Measurements from ENCODE around the gene ZNF512B.
"Not testable (repeated sequence)": the region's sequence is repeated elsewhere in the genome, so short reads cannot be mapped to it uniquely, and the experiment has no call there.

ZNF512B gene, protein sequence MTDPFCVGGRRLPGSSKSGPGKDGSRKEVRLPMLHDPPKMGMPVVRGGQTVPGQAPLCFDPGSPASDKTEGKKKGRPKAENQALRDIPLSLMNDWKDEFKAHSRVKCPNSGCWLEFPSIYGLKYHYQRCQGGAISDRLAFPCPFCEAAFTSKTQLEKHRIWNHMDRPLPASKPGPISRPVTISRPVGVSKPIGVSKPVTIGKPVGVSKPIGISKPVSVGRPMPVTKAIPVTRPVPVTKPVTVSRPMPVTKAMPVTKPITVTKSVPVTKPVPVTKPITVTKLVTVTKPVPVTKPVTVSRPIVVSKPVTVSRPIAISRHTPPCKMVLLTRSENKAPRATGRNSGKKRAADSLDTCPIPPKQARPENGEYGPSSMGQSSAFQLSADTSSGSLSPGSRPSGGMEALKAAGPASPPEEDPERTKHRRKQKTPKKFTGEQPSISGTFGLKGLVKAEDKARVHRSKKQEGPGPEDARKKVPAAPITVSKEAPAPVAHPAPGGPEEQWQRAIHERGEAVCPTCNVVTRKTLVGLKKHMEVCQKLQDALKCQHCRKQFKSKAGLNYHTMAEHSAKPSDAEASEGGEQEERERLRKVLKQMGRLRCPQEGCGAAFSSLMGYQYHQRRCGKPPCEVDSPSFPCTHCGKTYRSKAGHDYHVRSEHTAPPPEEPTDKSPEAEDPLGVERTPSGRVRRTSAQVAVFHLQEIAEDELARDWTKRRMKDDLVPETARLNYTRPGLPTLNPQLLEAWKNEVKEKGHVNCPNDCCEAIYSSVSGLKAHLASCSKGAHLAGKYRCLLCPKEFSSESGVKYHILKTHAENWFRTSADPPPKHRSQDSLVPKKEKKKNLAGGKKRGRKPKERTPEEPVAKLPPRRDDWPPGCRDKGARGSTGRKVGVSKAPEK

DNA sequence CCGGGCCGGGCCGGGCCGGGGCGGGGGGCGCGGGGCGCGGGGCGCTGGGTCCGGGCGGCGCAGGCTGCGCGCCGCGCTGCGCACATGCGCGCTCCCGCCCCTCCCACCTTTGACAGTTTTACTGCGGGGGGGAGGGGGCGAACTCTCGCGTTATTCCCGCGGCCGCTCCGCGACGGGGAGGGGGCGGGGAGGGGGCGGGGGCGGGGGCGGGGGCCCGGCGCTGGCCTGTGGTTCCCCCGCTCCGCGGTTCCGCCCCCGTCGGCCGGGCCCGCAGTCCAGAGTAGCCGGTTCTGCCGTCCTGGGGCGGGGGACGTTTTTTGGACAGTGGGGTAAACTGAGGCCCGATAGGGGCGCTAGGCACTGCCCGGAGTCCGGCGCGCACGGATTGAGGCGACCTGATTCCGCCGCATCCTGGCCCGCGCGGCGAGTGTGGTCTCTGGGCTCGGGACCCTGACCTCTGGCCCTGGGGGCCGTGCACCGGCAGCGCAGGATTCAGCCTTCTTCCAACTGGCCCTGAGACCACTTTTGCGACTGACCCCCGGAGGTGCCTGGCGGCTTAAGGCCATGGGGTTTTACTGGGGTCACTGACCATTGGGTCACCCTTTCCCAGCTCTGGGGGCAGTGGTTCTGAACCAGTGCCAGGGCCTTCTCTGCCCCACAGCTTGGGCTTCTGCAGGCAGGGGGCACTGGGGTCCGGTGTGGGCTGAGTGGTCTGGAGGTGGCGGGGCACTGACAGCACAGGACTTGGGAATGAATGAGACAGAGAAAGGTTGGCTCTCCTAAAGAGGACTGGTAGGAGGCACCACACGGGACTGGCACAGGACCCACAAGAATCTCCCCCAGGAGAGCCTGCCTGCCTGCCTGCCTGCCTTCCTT lies at the start of gene ZNF512B:
ZNF512B (minus strand) TSS at position 93 of the 876 bp plus-strand sequence. CDS start 1,980 bp downstream, outside the sequence.
- no peak for DNase-seq (ENCODE audit: low read depth)

DNA sequence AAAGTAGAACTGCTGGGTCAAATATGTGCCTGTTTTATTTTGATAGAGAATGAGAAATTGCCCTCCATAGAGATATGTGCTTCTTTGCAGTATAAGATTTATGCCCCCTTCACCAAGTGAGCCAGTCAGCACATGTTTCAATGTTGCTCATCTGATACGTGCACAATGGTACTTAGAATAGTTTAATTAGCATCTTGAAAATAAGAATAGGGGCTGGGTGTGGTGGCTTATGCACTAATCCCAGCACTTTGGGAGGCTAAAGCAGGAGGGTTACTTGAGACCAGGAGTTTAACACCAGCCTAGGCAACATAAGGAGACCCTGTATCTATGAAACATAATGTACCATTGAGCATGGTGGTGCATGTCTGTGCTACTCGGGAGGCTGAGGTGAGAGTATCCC lies 45.9 kb upstream of the ZNF512B start:
- no peak for DNase-seq (ENCODE audit: low read depth)

DNA sequence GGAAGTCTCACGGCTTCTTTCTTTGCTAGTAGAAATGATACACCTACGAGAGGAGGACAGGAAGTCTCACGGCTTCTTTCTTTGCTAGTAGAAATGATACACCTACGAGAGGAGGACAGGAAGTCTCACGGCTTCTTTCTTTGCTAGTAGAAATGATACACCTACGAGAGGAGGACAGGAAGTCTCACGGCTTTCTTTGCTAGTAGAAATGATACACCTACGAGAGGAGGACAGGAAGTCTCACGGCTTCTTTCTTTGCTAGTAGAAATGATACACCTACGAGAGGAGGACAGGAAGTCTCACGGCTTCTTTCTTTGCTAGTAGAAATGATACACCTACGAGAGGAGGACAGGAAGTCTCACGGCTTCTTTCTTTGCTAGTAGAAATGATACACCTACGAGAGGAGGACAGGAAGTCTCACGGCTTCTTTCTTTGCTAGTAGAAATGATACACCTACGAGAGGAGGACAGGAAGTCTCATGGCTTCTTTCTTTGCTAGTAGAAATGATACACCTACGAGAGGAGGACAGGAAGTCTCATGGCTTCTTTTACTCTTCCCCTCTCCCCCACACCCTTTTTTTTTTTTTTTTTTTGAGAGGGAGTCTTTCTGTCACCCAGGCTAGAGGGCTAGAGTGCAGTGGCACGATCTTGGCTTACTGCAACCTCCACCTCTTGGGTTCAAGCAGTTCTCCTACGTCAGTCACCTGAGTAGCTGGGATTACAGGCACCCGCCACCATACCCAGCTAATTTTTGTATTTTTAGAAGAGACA lies 42.8 kb upstream of the ZNF512B start:
- not testable (repeated sequence) for DNase-seq (ENCODE audit: low read depth)

DNA sequence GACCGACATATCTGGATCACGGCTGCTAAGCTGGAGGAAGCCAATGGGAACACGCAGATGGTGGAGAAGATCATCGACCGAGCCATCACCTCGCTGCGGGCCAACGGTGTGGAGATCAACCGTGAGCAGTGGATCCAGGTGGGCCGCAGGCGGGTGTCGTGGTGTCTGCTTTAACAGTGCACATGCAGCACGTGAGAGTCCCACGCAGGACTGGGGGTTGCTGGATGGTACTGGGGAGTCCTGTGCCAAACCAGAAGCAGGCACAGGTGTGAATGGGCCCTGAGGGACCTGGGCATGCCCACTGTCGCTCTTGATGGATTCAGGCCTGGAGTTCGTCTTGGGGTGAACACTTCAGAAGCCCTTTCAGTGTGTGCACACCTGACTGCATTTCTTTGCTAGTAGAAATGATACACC lies 41.6 kb upstream of the ZNF512B start:
- DNase-seq (ENCODE audit: low read depth) = no peak

DNA sequence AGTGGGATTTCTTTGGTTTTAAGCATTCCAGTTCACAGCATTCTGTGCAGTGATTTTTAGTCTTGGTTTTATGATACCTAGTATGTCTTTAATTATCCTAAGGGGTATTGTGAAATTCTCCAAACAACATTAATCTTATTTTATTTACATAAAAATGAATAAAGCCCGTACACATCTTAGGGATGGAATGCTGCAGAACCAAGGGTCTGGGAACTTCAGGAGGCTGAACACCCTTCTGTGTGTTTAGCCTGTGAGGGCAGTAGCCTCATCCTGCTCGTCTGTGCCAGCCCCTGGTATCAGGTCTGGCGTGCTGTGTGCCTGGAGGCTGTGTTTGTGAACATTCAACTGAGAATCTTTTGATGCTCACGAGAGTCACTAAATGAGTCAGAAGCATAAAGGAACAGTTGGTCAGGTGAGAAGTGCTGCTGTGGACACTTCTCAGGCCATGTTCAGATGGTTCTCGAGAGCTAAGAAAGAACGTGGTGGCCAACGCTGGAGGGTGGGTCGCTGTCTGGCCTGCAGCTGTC lies 41.0 kb upstream of the ZNF512B start:
- no peak for DNase-seq (ENCODE audit: low read depth)

DNA sequence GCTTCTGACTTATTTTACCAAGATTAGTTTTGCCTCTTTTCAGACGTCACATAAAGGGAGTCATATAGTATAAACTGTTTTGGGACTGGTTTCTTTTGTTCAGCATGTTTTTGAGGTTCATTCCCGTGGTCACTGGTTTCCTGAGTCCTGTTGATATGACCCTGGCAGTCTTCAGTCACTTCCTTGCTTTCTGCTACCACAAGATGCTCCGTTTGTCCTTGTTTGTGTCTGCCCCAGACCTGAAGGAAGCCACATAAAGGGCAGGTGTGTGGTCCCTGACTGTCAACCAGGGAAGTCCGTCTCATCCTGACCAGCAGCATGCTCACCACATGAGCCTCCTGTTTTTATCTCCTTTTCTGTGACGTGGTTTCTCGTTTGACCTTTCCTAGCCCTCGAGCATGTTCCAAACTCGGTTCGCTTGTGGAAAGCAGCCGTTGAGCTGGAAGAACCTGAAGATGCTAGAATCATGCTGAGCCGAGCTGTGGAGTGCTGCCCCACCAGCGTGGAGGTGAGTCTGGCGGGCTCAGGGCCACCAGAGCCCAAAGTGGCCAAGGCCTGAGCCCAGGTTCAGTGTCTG lies 40.2 kb upstream of the ZNF512B start:
- no peak for DNase-seq (ENCODE audit: low read depth)

DNA sequence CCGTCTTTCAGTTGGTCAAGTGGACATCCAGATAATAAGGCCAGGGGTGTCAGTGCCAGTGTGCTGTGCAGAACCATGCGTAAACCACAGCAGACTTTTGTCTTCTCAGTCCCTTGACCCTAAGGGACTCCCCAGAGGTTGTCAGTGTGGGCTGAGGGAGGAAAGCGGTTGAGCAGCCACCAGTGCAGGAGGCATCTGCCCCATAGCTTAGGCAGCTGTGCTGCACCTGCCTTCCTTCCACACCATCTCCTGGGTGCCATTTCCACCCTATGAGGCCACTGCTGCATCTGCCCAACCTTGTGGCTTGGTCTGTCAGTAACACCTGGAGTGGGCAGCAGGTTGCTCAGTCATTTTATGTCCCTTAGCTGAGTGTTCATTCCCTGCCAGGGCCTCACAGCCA lies 37.2 kb upstream of the ZNF512B start:
- no peak for DNase-seq (ENCODE audit: low read depth)

DNA sequence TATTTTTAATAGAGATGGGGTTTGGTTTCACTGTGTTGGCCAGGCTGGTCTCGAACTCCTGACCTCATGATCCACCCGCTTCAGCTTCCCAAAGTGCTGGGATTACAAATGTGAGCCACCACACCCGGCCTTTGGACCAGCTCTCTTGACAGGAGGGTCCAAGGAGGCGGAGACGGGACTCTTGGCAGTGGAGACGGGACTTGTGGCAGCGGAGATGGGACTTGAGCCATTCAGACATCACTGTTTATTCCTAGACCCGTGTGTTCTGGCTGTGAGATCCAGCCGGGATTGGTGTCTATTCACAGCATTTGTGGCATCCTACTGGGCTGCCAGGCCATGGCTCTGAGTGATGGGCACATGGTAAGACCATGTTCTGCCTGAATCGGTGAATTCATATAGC lies 36.8 kb upstream of the ZNF512B start:
- DNase-seq (ENCODE audit: low read depth) = no peak

DNA sequence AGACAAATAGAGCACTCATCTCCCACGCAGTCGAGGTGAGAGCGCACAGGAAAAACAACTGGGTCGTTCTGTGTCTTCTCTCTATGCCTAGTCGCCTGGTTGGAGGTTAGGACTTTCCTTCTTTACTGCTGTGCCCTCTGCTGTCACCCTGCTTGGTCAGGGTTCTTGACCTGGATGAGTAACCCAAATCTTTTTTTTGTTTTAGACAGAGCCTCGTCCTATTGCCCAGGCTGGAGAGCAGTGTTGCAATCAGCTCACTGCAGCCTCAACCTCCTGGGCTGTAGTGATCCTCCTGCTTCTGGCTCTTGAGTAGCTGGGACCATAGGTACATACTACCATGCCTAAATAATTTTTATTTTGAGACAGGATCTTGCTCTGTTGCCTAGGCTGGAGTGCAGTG lies 35.7 kb upstream of the ZNF512B start:
- DNase-seq (ENCODE audit: low read depth) = no peak

DNA sequence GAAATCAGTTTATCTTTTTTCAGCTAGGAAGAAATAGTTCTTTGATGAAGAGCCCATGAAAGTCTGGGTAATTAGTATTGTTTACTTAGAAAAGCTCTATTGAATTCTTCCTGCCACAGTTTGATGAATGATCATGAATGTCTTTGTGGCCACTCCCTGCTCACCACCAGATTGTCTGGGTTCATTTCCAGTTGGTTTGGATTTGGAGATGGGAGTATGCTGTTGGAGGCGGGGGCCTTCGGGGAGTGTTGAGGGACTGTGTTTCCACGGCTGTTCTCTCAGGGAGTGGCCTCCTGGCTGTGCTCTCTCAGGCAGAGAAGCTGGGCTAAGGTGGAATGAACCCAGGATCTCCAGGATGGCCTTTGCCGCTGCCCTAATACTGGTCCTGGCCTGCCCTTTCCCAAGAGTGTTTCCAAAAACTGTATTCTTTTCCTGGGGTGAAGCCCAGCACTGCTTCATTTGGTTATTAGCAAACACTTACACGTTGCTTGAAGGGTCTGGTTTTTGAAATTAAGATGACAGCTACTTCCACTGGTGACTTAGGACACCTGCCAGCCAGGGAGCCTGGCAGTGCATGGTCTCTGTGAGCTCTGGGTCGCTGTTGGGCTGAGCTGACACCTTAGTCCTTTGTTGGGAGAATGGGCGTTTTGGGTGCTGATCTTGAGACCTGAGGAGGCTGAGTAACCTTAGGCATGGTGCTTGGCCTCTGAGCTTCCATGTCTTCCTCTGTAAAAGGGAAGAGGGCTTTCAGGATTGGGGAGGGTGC lies 34.4 kb upstream of the ZNF512B start:
- no peak for DNase-seq (ENCODE audit: low read depth)

DNA sequence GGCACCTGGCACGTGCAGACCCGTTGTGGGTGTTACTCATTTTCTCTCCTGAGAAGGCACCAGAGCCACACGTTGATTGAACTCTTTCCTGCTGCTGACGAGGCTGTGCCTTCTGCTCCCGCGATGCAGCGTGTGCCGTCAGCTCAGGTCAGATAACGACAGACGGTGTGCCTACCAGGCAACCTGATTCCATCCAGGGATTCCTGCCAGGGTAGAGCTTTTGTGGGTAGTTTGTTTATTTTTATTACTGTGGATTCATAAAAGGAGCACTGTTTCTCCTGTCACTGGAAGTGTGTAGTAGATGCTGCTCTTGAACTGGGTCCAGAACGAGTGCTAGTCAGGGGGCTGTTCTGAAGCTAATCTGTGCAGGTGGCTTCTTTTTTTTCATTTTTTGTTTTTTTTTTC lies 31.9 kb upstream of the ZNF512B start:
- DNase-seq (ENCODE audit: low read depth) = no peak

DNA sequence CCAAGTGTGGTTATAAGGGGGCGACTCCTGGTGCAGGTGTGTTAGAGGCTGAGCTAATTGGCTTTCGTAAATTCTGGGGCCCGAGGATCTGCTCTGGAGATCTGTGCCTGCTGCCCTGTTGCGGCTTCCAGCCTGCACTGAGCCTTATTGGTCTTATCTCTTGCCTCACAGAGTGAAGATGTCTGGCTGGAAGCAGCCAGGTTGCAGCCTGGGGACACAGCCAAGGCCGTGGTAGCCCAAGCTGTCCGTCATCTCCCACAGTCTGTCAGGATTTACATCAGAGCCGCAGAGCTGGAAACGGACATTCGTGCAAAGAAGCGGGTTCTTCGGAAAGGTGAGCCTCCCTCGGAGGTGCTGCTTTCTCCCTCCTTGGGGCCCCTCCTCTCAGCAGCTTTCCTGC lies 31.2 kb upstream of the ZNF512B start:
- DNase-seq (ENCODE audit: low read depth) = no peak

DNA sequence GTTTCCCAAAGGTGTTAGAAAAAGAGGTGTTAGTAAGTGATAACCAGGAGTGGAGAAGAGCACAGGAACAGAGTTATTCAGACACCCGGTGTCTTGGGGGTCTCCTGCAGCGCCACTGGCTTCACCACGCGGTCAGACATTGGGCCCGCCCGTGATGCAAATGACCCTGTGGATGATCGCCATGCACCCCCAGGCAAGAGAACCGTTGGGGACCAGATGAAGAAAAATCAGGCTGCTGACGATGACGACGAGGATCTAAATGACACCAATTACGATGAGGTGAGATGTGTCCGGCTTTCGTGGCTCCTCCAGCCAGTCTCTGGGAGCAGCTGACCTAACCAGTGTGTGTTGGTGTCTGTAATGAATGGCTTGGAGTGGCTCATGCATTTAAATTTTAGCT lies 13.2 kb upstream of the ZNF512B start:
- DNase-seq (ENCODE audit: low read depth) = no peak

DNA sequence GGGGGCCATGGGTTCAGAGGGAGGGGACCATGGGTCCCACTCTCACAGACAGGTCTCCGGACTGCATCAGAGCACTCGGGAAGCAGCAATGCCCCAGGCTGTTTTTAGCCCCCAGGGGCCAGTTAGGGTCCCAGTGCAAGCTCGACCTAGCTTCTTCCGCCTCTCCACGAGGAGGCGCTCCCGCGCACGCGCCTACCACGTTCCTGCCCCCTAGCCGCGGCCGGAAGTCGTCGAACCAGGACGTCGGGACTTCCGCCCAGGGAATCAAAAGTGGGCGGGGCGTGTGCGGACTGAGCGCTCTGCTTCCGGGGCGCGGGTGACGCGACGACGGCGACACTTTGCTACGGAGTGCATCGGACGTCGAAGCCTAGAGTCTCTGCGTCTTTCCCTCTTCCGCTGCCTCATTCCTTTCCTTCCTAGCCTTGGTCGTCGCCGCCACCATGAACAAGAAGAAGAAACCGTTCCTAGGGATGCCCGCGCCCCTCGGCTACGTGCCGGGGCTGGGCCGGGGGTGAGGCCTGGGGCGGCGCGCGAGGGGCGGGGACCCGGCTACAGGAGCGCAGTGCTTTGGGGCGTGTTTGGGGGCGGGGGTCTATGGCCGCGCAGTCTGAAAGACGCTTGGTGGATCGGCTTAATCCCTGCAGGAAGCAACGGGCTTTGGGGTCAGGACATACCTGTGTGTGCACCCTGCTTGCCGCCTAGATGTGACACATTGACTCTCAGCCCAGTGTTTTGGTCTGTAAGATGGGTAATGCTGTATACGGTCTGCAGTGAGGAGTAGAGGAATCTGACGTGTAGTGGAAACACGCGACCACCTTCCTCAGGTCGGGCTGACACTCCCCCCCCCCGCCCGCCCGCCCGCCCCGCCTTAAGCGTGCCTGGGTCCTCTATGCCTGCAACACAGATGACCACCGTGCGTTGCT lies 11.3 kb upstream of the ZNF512B start, which contains the start of gene PRPF6:
PRPF6 (plus strand) TSS at position 327 of the 923 bp plus-strand sequence; CDS start at position 441, 114 bp downstream.
- DNase-seq (ENCODE audit: low read depth) = peak; percentile 93

DNA sequence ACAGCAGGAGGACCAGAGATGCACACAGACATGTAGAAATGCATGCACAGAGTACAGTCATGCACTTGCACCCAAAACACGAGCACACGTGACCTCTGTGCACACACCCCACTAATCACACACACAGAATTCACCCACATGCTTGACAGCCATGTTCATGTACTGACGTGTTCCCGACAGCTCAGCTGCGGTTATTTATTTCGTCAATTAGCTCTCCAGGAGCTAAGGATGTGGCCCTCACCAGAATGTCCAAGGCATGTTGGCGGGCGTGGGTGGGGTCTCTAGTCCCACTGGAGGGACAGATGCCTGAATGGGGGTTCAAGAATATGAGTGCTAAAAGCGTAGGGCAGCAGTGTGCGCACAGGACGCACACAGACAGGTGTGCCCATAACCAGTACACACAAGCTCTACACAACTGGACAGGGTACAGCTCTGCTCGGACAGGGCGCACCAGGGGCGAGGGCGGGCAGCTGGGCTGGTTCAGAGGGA lies 10.6 kb upstream of the ZNF512B start:
- DNase-seq (ENCODE audit: low read depth) = no peak

DNA sequence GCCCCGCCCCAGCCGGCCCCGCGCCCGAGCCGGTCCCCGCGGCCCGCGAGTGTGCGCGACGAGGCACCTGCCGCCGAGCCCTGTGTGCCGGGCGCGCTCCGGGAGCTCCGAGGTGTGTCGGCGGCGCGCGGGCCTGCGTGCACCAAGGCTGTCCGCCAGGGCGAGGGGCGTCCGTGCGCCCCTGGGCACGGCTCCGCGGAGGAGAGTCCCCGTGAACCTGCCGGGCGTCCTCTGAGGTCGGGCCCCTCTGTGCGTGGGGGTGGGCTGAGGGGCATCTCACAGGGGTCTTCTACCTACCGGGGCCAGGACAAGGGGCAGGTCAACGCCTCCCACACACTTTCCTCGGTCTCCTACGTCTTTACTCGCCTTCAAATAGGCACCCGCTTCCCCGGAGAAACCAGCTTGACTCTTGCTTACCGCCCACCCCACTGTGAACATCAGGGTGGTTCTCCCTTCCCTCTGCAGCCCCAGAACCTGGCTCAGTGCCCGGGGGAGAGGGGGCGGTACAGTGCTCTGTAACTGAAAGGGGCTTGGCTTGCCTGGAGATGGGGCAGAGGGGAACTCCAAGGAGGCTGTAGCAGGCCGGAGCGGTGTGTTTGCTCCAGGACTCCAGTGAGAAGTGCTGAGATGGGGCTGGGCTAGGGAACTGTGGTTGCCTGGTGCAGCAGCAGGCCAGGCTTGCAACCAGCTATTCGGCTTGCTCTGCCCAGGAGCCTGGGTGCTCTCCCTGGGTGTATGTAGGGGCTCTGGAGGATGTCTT lies 10.0 kb upstream of the ZNF512B start, which contains the start of gene SAMD10:
SAMD10 (minus strand) TSS at position 86 of the 760 bp plus-strand sequence. CDS start 175 bp downstream, outside the sequence.
- DNase-seq (ENCODE audit: low read depth) = peak; percentile 80

DNA sequence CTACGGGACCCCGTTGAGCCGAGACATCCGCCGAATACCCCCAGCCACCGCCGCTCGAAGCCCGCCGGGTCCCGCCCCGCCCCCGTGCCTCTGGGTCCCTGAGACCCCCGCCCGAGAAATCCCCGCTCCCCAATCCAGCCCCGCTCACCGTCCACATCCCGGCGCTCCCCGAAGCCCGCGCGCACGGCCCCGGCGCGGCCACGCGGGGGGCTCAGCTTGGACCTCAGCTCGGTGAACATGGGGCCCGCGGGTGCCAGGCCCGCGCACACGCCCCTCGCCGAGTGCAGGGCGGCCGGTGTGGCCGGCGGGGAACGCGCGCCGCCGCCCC lies 9.5 kb upstream of the ZNF512B start:
- DNase-seq (ENCODE audit: low read depth) = no peak

Measured in activated gamma-delta T cell treated with anti-CD3 and anti-CD28 coated beads, Interleukin-2, amount 50 U/mL, for 16 hours (primary cell).